Measurements from ENCODE around the gene ATP6V0A1.
"Not testable (repeated sequence)": the region's sequence is repeated elsewhere in the genome, so short reads cannot be mapped to it uniquely, and the experiment has no call there.

Gene ATP6V0A1

GRCh38 chr17:42537826-42538451 lies 79.3 kb downstream of the ATP6V0A1 start:
- H3K4me3 ChIP-seq (ENCODE audit: low read depth, low read length) = no peak overlapping the region
- TF ChIP-seq CTCF (IDR thresholded peaks at IDR 0.05; ENCODE audit: borderline replicate concordance, insufficient read depth, low read depth, low read length) = no peak

GRCh38 chr17:42538482-42538881 lies 79.8 kb downstream of the ATP6V0A1 start:
- no peak overlapping the region for H3K4me3 ChIP-seq (ENCODE audit: low read depth, low read length)
- no peak for TF ChIP-seq CTCF (IDR thresholded peaks at IDR 0.05; ENCODE audit: borderline replicate concordance, insufficient read depth, low read depth, low read length)

GRCh38 chr17:42540558-42540957 lies 81.9 kb downstream of the ATP6V0A1 start:
- not testable (repeated sequence) for H3K4me3 ChIP-seq (ENCODE audit: low read depth, low read length)

- TF ChIP-seq CTCF (IDR thresholded peaks at IDR 0.05; ENCODE audit: borderline replicate concordance, insufficient read depth, low read depth, low read length) = no peak
- no peak overlapping the region for H3K4me3 ChIP-seq (ENCODE audit: low read depth, low read length)
Measured at GRCh38 chr17:42541041-42541833, 82.6 kb downstream of the ATP6V0A1 start.

- H3K4me3 ChIP-seq (ENCODE audit: low read depth, low read length) = no peak overlapping the region
- no peak for TF ChIP-seq CTCF (IDR thresholded peaks at IDR 0.05; ENCODE audit: borderline replicate concordance, insufficient read depth, low read depth, low read length)
Measured at GRCh38 chr17:42543190-42544079, 84.8 kb downstream of the ATP6V0A1 start.

GRCh38 chr17:42544874-42545283 lies 86.2 kb downstream of the ATP6V0A1 start:
- no peak overlapping the region for H3K4me3 ChIP-seq (ENCODE audit: low read depth, low read length)
- no peak for TF ChIP-seq CTCF (IDR thresholded peaks at IDR 0.05; ENCODE audit: borderline replicate concordance, insufficient read depth, low read depth, low read length)

GRCh38 chr17:42545755-42546505 lies 87.3 kb downstream of the ATP6V0A1 start:
- not testable (repeated sequence) for H3K4me3 ChIP-seq (ENCODE audit: low read depth, low read length)
